Adrenal gland (tissue), 5 donors: ENCODE results near the gene SGMS1.

Experiments used
- POLR2A ChIP-seq, 2 donors: fragments of 450-650 bp; IDR thresholded peaks; one replicate each; pipeline ENCODE4 v1.6.1; 2017; ENCODE audit warnings: antibody characterized with exemption in 2 of 2, mild to moderate bottlenecking in 2 of 2, moderate library complexity in 1 of 2
- TF ChIP-seq, protein P1 (sequence below), 6 experiments: fragments of 450-650 bp in 4 of 6; fragments of 200-600 bp in 2 of 6; sonication (generic) in 1 of 6; IDR thresholded peaks; 1 replicate in 5 of 6; 2 replicates in 1 of 6; pipeline versions ENCODE4 v1.5.1 to v1.8.0; 2016 to 2021; ENCODE audit warnings: antibody characterized with exemption in 6 of 6, mild to moderate bottlenecking in 2 of 6, moderate library complexity in 1 of 6
- donor health status: DM: no; HTN: no; CAD: no.

DNA sequence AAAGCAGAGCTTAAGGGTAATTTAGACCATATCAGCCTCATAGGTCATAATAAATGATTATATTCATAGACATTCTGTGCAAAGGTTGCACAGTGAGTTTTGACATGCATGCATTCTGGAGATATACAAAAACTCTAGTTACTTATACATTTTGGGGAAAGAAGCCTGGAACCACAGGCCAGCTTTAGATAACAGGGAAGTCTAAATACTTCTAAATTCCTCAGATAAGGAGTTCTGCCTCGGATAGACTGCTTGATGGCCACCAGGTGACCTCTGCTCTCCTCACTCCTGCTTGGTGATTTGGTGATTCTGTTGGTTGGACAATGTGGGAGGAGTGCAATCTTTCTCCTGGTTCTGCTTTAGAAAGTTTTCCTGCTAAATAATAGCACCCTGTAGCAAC lies 77.9 kb downstream of the SGMS1 start:
- no peak for TF ChIP-seq POLR2A (IDR thresholded peaks at IDR 0.05)
- TF ChIP-seq, protein P1, sequence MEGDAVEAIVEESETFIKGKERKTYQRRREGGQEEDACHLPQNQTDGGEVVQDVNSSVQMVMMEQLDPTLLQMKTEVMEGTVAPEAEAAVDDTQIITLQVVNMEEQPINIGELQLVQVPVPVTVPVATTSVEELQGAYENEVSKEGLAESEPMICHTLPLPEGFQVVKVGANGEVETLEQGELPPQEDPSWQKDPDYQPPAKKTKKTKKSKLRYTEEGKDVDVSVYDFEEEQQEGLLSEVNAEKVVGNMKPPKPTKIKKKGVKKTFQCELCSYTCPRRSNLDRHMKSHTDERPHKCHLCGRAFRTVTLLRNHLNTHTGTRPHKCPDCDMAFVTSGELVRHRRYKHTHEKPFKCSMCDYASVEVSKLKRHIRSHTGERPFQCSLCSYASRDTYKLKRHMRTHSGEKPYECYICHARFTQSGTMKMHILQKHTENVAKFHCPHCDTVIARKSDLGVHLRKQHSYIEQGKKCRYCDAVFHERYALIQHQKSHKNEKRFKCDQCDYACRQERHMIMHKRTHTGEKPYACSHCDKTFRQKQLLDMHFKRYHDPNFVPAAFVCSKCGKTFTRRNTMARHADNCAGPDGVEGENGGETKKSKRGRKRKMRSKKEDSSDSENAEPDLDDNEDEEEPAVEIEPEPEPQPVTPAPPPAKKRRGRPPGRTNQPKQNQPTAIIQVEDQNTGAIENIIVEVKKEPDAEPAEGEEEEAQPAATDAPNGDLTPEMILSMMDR (IDR thresholded peaks at IDR 0.05), result no peak
